Vagina (tissue), 2 donors: ENCODE data around the gene KIF23.

Experiments
- POLR2AphosphoS5 ChIP-seq, 2 donors: sonication (generic); formaldehyde crosslinking; IDR thresholded peaks; one replicate each; pipeline ENCODE4 v1.9.0; 2017; ENCODE audit warnings: antibody characterized with exemption in 2 of 2, mild to moderate bottlenecking in 2 of 2, low read depth in 1 of 2; ENCODE audit not compliant: insufficient read depth in 1 of 2
- TF ChIP-seq, protein P1 (sequence below), 3 experiments: fragments of 450-650 bp in 2 of 3; fragments of 200-600 bp in 1 of 3; sonication (generic) in 1 of 3; IDR thresholded peaks; one replicate each; pipeline ENCODE4 v1.5.1; 2017 to 2019; ENCODE audit warnings: antibody characterized with exemption in 3 of 3, mild to moderate bottlenecking in 2 of 3, moderate library complexity in 2 of 3

- no peak for TF ChIP-seq POLR2AphosphoS5 (IDR thresholded peaks at IDR 0.05; ENCODE audit: insufficient read depth in 1 of 2, low read depth in 1 of 2)
- TF ChIP-seq, protein P1, sequence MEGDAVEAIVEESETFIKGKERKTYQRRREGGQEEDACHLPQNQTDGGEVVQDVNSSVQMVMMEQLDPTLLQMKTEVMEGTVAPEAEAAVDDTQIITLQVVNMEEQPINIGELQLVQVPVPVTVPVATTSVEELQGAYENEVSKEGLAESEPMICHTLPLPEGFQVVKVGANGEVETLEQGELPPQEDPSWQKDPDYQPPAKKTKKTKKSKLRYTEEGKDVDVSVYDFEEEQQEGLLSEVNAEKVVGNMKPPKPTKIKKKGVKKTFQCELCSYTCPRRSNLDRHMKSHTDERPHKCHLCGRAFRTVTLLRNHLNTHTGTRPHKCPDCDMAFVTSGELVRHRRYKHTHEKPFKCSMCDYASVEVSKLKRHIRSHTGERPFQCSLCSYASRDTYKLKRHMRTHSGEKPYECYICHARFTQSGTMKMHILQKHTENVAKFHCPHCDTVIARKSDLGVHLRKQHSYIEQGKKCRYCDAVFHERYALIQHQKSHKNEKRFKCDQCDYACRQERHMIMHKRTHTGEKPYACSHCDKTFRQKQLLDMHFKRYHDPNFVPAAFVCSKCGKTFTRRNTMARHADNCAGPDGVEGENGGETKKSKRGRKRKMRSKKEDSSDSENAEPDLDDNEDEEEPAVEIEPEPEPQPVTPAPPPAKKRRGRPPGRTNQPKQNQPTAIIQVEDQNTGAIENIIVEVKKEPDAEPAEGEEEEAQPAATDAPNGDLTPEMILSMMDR (IDR thresholded peaks at IDR 0.05) = no peak
Observed at GRCh38 chr15:69434238-69434637, 20.1 kb downstream of the KIF23 start.
